ENCODE data around the gene RAB33A.

Gene RAB33A

DNA sequence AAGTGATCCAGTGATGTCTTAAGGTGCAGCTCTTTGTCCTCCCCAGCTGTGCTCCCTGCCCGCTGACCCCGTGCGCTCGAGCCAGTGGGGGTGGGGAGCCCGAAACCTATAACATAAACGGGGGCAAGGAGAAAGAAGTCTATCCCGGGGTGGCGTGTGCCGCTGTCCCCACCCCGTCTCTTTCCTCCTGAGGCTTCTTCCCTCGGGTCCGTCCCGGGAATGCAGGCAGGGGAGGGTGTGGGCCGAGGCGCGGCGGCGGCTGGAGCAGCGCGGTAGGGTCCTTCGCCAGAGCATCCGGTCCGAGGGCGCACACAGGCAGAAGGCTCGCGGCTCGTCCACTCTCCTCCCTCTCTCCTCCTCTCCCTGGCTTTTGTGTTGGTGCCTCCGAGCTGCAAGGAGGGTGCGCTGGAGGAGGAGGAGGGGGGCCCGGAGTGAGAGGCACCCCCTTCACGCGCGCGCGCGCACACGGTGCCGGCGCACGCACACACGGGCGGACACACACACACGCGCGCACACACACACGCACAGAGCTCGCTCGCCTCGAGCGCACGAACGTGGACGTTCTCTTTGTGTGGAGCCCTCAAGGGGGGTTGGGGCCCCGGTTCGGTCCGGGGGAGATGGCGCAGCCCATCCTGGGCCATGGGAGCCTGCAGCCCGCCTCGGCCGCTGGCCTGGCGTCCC is at the start of gene RAB33A:
Gene RAB33A (plus strand): TSS at position 517 of the 681 bp plus-strand sequence. CDS start 101 bp downstream, at position 618.
- peak; percentile 33 for DNase-seq (ENCODE audit: low spot score)

DNA sequence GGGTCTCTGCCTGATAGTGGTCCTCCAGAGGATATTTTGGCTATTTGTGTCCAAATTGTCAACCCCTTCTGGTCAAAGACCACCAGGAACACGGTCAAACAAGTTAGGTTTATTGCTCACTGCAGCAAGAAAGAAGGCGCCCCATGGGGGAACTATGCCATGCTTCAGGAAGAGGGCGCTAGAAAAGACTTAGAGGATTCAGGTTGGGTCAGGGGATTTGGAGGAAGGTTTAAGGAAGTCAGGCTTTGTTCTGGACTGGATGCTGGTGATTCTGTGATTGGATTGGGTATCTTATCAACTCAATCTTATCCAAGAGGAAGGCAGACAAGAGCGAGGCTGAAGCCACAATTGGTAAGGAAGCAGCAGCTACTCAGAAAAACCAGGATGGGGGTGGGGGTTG is 47.2 kb upstream of the RAB33A start:
- DNase-seq (ENCODE audit: low spot score), result no peak

DNA sequence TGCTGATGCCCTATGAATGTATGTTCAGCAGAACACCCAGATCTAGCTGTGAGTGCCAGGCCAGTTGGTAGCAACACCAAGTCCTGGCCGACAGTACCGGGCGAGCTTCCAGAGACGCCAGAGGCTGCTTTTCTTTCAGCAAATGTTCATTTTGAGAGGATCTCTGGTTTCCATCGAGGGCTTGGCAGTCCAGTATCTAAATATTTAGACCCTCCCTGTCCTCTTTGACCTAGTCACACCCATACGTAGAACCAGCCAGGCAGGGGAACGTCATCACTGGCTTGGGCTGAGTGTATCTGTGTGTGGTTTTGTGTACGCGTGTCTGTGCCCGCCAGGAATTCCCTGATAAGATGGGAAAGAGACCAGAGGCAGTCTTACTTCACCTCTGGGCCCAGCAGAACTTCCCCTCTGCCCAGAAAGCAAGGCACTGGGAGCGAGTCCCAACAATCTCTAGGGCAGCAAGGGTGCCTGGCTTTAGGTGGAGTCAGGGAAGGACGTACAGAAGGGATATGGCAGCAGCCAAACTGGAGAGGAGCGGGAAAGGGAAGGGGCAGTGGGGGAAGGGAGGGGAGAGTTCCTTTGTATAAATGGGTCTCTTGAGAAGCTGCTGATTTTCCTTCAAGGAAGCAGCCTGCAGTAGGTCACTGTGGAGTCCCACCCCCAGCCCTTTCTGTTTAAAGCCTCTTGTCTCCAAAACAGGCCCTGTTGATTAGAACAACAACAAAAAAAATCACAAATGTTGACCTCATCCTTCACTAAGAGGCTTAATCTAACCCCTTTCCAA is 46.5 kb upstream of the RAB33A start:
- no peak for DNase-seq (ENCODE audit: low spot score)

DNA sequence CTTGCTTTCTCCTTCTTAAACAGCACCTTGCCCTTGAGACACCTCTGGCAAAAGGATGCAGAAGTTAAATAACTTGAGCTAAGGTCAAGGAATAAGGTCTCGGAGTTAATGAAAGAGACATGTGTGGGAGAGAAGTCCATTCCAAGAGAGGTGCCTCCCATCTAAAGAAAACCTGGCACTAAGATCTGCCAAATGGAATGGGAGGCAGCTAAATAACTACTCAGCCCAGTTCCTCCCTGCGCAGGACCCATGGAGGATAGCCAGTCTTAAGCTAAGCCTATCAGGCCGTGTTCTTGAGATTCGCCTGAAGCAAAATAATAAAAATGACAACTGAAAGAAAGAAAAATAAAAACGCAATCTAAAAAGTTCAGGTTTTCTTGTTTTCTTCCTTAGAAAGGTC is 40.8 kb upstream of the RAB33A start:
- no peak for DNase-seq (ENCODE audit: low spot score)

DNA sequence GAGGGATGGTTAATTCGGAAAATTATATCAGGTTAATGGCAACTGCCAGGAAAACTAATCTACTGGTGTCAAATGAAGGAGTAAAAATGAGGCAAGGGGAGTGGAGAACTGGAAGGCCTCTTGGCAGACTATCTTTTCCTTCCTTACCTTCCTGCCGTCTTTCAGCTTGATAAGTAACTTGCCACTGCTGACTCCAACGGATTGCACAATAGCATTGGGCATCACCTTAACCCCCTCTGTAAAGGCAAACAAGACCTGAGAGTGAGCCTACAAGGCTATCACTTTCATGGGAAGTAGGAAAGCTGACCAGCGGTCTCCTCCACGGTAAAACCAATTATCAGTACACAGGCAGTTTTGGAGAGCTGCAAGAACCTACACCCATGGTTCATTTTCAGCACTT is 35.3 kb upstream of the RAB33A start:
- no peak for DNase-seq (ENCODE audit: low spot score)

DNA sequence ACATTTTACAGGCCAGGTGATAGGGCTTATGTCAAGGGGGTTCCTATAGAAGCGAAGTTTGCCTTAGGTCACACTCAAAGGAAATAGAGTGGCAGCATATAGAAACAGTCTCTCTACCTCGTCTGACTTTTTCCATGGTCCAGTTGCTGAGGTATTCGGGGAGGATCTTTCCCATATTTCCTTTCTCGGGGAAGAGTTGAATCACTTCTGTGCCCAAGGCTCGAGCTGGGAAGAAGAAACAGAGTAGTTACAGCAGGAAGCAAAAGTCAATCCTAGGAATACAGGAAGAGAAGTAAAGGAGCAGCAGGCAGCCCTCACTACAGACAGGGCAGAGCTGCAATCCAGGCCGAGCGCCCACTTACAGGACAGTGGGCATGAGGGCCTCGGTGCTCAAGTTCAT is 34.8 kb upstream of the RAB33A start:
- no peak for DNase-seq (ENCODE audit: low spot score)

DNA sequence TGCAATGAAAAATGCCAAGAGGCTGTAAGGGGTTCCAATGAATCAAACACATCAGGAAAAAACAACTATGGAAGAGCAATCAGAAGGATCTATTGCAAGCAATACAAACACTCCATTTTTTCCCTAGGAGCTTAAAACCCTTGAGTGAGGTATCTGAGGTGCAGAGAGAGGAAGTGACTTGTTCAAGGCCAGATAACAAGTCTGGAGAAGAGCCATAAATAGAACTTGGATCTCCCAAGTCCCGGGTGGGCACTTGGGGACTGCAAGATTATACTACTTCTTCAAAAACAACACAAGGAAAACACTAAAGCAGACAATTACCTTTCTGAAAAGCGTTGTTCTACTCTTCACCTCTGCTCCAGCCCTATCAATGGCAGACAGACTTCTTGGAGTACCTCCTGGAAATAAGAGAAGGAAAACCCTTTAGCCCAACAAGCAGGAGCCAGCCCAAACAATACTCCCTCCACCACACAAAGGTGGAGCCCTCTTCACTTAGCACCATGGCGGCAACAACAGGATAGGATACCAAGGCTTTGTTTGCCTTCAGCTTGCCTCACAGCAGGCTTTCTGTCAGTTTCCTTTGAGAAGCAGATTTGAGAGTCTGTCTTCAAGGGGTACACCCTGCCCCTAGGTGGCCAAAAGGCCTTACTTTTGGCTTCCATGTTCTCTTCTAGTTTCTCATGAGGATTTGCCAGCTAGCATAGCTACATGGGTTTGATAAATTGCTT is 32.1 kb upstream of the RAB33A start:
- DNase-seq (ENCODE audit: low spot score), result no peak

DNA sequence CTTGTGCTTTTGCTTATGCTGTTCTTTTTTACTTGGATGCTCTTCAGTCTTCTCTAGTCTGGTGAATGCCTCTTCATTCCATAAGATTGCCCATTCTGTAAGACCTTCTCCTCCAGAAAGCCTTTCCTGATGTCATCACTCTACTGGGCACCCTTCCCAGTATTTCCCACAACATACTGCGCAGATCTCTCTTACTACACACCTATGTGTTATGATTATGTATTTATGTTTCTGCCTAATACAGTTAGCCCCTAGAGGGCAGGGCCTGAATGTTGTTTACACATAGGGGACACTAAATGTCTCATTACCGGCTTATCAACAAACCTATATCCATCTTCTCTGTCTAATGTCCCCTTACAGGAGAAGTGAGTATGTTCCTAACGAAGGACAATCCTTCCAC is 27.3 kb upstream of the RAB33A start:
- no peak for DNase-seq (ENCODE audit: low spot score)

DNA sequence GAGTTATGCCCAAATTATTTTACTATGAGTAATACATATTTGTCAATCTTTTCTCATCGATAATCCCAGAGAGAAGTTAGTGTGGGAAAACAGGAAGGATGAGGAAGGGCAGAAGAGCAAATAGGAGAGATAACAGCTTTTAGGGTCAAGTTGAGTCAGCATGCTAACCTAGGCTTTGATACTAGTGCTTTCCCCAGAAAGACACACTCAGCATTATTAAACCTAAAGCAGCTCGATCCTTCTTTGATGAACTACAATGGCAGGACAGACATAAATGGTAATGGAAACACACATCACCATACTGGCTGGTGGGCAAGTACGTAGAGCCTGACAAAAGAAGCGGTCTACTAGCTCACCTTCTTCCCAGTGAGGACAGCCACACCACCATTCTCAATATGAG is 26.6 kb upstream of the RAB33A start:
- no peak for DNase-seq (ENCODE audit: low spot score)

DNA sequence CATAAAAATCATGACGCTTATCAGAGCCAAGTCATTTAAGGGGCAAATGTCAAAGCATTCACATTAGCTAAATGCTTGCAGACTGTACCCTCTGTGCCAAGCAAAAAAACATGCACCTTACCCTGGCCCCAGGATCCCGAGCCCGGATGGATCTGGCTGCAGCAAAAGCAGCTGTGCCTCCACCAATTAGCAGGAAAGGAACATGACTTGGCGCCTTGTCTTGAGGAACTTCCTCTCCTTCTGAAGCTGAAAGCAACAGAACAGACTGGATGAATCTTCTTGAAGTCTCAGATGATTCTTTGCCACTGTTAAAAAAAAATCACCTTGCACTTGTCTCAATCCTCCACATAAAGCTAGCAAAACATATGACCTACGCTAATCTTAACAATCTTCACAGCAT is 24.1 kb upstream of the RAB33A start:
- no peak for DNase-seq (ENCODE audit: low spot score)

DNA sequence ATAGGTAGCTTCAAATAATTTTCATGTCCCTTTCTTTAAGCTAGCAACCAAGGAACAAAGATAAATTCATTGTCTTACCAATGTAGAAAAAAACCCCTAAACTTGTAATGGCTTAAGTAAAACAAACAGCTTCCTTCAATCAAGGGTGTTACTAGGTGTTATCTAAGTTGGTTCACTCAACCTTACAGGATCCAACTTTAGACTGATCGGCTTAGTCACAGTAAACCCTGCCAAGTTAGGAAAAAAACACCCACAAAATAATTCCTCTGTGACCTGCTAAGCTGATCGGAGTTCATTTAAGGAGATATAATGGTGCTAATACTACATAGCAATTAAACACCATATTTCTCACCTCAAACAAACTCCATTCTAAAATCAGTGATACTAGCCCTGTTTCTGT is 16.2 kb upstream of the RAB33A start:
- DNase-seq (ENCODE audit: low spot score), result no peak

DNA sequence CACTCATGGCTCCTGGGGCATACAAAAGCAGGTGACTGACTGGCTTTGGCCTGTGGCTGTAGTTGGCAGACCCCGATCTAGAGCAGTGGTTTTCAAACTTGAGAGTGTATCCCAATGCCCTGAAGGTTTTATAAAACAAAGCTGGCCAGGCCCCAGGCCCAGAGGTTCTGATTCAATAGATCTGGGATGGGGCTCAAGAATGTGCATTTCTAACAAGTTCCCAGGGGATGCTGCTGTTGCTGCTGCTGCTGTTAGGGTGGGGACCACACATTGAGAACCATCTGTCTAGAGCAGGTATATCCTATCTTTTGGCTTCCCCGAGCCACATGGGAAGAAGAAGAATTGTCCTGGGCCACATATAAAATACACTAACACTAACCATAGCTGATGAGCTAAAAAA is 13.5 kb upstream of the RAB33A start:
- no peak for DNase-seq (ENCODE audit: low spot score)

DNA sequence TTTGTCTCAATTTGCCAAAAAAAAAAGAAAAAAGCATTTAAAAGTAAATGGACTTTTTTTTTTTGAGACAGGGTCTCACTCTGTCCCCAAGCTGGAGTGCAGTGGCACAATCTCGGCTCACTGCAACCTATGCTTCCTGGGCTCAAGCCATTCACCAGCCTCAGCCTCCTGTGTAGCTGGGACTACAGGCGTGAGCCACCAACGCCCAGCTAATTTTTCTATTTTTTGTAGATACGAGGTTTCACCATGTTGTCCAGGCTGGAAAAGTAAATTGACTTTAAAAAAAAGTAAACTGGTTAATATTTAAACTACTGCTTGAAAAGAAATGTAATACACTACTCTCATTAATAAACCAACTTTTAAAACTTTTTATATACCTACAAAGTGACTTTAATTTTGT is 12.0 kb upstream of the RAB33A start:
- DNase-seq (ENCODE audit: low spot score), result no peak

DNA sequence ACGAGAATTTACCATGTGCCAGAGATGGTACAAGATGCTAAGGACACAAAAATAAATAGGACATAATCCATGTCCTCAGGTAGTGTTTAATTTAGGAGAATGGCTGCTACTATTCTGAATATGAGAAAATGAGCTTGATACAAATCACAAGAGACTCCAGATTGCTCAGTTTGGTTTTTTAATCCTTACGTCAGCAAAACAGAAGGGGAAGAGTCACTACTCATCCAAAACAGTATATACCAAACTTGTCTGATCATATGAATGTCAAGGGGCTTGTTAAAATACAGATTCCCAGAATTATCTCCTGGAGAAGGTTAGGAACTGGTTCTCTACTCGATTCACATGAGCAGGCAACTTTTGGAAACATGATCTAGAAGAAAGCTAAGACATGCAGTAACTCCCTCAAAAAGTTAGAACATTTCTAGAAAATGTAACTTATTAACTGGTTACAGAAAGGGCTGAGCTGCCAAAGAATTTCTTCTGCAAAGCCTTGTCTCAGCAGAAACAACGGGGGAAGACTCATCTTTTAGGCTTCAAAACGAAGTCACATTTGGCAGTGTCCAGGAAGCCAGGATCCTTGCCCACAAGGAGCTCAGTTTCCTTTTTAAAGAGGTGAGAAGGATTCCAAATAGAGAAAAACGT is 9.5 kb upstream of the RAB33A start:
- DNase-seq (ENCODE audit: low spot score), result no peak

DNA sequence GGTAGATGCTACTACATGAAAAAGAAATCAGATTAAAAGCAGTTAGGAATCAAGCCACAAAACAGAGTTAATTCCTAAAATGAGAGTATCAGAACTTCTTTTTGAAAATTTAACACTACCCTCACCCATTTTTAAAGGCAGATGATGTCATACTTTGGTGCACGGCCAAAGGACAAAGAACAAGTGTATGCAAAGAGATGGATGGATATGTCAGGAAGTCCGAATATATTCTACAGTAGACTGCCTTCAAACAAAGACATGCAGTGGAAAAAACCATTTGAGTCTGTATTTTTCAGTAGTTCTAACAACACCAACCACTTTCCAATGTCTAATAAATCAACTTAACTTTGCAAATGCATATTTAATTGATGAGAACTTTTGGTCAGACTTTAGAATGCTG is 8.4 kb upstream of the RAB33A start:
- no peak for DNase-seq (ENCODE audit: low spot score)

DNA sequence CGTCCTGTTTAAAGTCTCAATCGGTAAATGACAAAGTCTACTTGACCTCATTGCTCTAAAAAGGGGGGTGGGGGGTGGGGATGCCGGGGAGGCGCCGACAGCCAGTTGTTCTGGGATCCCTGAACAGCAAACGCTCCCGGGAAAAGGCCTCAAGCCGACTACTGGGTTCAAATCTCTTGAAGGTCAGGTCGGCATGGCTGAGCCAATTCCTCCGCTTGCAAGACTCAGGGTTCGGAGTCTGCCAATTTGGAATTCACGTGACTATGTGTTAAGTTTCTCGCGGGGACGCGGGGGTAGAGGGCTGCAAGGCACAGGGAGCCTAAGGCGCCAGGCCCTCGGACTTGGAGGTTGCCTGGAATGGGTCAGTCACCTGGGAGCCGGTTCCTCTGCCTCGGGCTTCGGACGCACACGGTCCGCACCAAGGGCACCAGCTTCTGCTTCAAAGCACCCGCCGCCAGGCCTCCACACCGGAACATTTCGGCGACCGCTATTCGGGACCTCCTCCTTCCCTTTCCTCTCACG is 6.5 kb upstream of the RAB33A start:
- DNase-seq (ENCODE audit: low spot score), result no peak

DNA sequence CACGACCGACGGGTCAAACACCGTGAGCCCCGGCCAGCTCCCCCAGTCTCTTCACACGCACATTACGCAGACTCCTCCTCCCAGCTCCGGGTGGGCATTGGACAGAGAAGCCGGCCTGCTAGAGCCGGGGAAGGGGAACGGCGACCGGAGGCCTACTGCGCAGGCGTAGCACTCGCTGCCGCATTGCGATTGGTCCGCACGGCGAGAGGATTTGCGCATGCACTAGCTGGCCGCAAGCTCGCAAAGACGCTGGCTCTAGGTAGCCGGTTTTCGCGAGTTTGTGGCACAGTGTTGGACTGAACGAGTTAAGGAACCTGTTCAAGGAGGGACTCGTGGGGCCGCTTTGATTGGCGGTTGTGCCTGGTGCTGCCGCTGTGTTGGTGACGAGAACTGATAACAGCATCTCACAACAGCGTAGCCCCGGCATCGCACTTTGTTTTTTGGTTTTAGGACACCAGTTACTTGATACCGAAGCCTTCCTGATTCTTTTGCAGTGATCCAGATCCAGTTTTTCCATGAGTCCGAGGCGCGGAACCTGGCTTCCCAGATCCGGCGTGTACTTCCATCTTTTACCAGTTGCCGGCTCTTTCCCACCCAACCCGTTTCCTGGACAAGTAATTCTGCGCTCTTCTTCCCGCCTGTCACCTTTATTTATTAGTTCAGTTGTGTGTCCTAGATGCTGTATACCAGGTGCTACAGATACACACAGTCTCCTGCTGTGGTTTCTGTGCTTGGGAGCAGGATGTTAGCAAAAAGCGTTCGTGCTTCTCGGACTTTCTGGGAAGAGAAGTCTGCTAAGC is 5.9 kb upstream of the RAB33A start, which contains the start of gene AIFM1:
Gene AIFM1 (minus strand): TSS at position 139 of the 800 bp plus-strand sequence. CDS start 185 bp downstream, outside the sequence.
- peak; percentile 86 for DNase-seq (ENCODE audit: low spot score)

DNA sequence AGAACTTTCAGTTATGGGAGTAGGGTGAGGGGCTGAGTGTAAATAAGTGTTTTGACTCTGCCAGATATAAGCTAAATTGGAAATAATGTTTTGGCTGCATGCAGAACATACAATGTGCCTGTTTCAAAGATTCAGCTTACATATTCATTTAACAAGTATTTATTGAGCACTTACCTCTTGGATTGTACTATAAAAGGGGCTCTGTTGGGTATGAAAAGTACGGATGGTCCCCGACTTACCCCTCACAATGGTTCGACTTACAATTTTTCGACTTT is 5.3 kb upstream of the RAB33A start:
- DNase-seq (ENCODE audit: low spot score), result no peak

DNA sequence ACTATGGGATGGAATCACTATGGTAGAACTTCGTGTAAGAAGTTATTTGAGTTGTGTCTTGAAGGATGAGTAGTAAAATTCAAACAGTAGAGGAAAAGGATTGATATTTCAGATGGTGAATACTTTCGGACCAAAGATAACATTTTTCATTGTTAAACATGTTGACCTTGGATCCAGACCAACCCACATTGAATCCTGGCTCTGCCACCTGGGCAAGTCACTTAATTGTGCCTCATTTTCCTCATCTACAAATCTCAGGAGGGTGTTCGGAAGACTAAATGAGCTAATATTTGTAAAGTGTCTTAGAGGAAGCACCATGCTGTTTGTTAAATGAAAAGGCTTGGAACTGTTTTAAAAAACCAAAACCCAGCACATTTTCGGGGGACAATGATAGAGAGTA is 4.7 kb upstream of the RAB33A start:
- no peak for DNase-seq (ENCODE audit: low spot score)

DNA sequence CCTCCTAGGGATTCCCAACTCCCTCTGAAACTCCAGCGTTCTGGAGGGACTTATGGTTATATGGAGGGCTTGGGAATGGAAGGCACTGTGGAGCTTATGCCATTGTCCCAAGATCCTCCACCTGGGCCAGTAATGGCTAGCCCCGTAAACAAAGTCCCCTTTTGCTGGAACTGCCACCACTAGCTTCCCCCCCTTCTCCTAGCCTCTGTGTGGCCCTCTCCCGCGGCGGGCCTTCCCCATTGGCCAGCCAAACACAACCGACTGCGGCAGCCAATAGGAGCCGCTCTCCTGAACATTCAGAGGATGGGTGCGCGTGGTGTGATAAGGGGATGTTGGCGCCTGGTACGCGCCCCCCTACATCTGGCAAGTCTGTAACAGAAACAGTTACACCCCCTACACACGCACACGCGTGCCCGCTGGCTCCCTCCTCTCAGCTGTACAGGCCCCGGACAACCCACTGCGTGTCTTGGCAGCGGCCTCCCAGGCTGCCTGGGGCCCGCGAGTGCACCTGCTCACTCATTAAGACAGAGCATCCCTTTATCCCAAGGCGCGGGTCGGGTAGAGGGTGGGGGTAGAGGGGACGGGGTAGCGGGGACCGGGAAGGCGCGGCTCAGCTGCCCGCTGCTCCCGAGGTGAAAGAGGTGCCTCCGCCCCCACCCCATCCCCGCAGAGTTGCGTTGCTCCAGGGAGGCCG is 863 bp upstream of the RAB33A start:
- DNase-seq (ENCODE audit: low spot score), result peak; percentile 81
